ENCODE data around the gene PLEKHH2. TPM values are rescaled to one million over a fixed set of nuclear protein-coding genes. Genes with fewer than 3 reads are reported as not detected.
A peak's percentile ranks its signal among the peaks of the same experiment; 100 is the strongest.
"Not testable (repeated sequence)": the region's sequence is repeated elsewhere in the genome, so short reads cannot be mapped to it uniquely, and the experiment has no call there.

The PLEKHH2 gene
- total RNA-seq, 6 experiments from 2014 or later = 0.75 to 2.0 (median 1.3) TPM

- 0% methylated on average over 24 of the region's 52 CpGs for WGBS (ENCODE audit: insufficient coverage, low coverage, low lambda C conversion rate, missing lambda C conversion rate)
- Histone ChIP-seq H3K4me3 (peak within 1 kb of the TSS; percentile 76 to 94 (median 78)), H3K36me3 (peaks cover 0 to 11% (median 0%) of the 10 kb centered on the region in 4 donors), H3K27me3 (no peaks in the 10 kb centered on the region), H3K4me1 (peaks cover 0 to 11% (median 3%) of the 10 kb centered on the region in 4 donors), H3K27ac (peak within 1 kb of the TSS; percentile 77 to 94 (median 89)), H3K9me3 (no peaks in the 10 kb centered on the region)
- peak; percentile 99 for DNase-seq
- intact Hi-C loops (cut with DNase I) = no loop called here
- ATAC-seq = peak; percentile 99
- TF ChIP-seq CTCF (IDR thresholded peaks at IDR 0.05) (no peak), POLR2A (IDR thresholded peaks at IDR 0.05) (peak; percentile 95)
These were observed 41.3 kb upstream of the PLEKHH2 start, which contains the start of gene THADA for GRCh38 chr2:43595603-43596412. Gene THADA, minus strand, starts transcription at chr2:43596038. Its CDS starts 3,646 bp downstream, at chr2:43592392.

GRCh38 chr2:43600596-43600995, 36.5 kb upstream of the PLEKHH2 start:
- ATAC-seq; H3K27me3 ChIP-seq; H3K4me1 ChIP-seq; H3K4me3 ChIP-seq; H3K27ac ChIP-seq; H3K9me3 ChIP-seq; intact Hi-C loops (cut with DNase I); DNase-seq; H3K36me3 ChIP-seq: not testable (repeated sequence)
- WGBS (ENCODE audit: insufficient coverage, low coverage, low lambda C conversion rate, missing lambda C conversion rate) = 7% methylated on average over 1 of the region's 1 CpG

- 26% methylated on average over 4 of the region's 4 CpGs for WGBS (ENCODE audit: insufficient coverage, low coverage, low lambda C conversion rate, missing lambda C conversion rate)
- no peak for ATAC-seq
These were observed 32.4 kb upstream of the PLEKHH2 start for GRCh38 chr2:43604674-43605073.

GRCh38 chr2:43605079-43605655, 31.9 kb upstream of the PLEKHH2 start:
- 10% methylated on average over 2 of the region's 2 CpGs for WGBS (ENCODE audit: insufficient coverage, low coverage, low lambda C conversion rate, missing lambda C conversion rate)
- peak in 1 of 3 donors; percentile 39 for DNase-seq
- Histone ChIP-seq H3K27me3 (no peaks in the 10 kb centered on the region), H3K4me3 (no peak overlapping the region), H3K36me3 (no peaks in the 10 kb centered on the region), H3K4me1 (no peaks in the 10 kb centered on the region), H3K9me3 (no peaks in the 10 kb centered on the region), H3K27ac (no peak overlapping the region)
- ATAC-seq = peak; percentile 63 to 83 (median 71)
- intact Hi-C loops (cut with DNase I) = no loop called here
- no peak for TF ChIP-seq POLR2A (IDR thresholded peaks at IDR 0.05)
- peak; percentile 24 to 55 (median 47) for TF ChIP-seq CTCF (IDR thresholded peaks at IDR 0.05)

More at GRCh38 chr2:43604674-43605073, 32.4 kb upstream of the PLEKHH2 start:
- no peaks in the 10 kb centered on the region for H3K27me3 ChIP-seq
- H3K4me1 ChIP-seq = no peaks in the 10 kb centered on the region
- H3K9me3 ChIP-seq = no peaks in the 10 kb centered on the region
- TF ChIP-seq CTCF (IDR thresholded peaks at IDR 0.05) = no peak
- TF ChIP-seq POLR2A (IDR thresholded peaks at IDR 0.05) = no peak
- intact Hi-C loops (cut with DNase I) = no loop called here
- no peak overlapping the region for H3K4me3 ChIP-seq
- no peaks in the 10 kb centered on the region for H3K36me3 ChIP-seq
- H3K27ac ChIP-seq = no peak overlapping the region
- DNase-seq = no peak

GRCh38 chr2:43605851-43606250, 31.2 kb upstream of the PLEKHH2 start:
- no peaks in the 10 kb centered on the region for H3K4me1 ChIP-seq
- H3K36me3 ChIP-seq = no peaks in the 10 kb centered on the region
- no peaks in the 10 kb centered on the region for H3K9me3 ChIP-seq
- H3K4me3 ChIP-seq = no peak overlapping the region
- DNase-seq (no peak), ATAC-seq (no peak)
- intact Hi-C loops (cut with DNase I) = no loop called here
- TF ChIP-seq POLR2A (IDR thresholded peaks at IDR 0.05) (no peak), CTCF (IDR thresholded peaks at IDR 0.05) (no peak)
- no peak overlapping the region for H3K27ac ChIP-seq
- 86% methylated on average over 5 of the region's 5 CpGs for WGBS (ENCODE audit: insufficient coverage, low coverage, low lambda C conversion rate, missing lambda C conversion rate)
- no peaks in the 10 kb centered on the region for H3K27me3 ChIP-seq

Data from right lobe of liver (tissue), 6 donors.